GM23338 (cell line): ENCODE data around the gene TECPR2. TPM values are rescaled to one million over a fixed set of nuclear protein-coding genes. Genes with fewer than 3 reads are reported as not detected.
A peak's percentile ranks its signal among the peaks of the same experiment; 100 is the strongest.

Experiments used
- ATAC-seq: fragments of 200-7000 bp; cut with Tn5 transposase; 3 replicates; pipeline ENCODE4 v1.9.1; 2020
- DNase-seq: peaks from one replicate; pipeline ENCODE4 v3.0.0-alpha.2; 2015; ENCODE audit warnings: low spot score
- H2AFZ ChIP-seq: fragments of 200-600 bp; sonication (generic); 2 replicates; pipeline ENCODE4 v1.8.0; 2016; ENCODE audit warnings: antibody characterized with exemption, mild to moderate bottlenecking, moderate library complexity
- H3F3A ChIP-seq: fragments of 200-600 bp; sonication (generic); replicated peaks from 2 replicates; pipeline ENCODE4 v1.8.0; 2017; ENCODE audit warnings: antibody characterized with exemption, mixed run types, low read depth
- H3K27ac ChIP-seq: fragments of 200-600 bp; sonication (generic); 2 replicates; pipeline ENCODE4 v1.6.1; 2016; ENCODE audit warnings: low read depth
- H3K27me3 ChIP-seq: fragments of 200-600 bp; sonication (generic); 2 replicates; pipeline ENCODE4 v1.8.0; 2016; ENCODE audit warnings: mild to moderate bottlenecking, mixed run types, moderate library complexity; ENCODE audit not compliant: insufficient read depth
- H3K36me3 ChIP-seq: fragments of 200-600 bp; sonication (generic); 2 replicates; pipeline ENCODE4 v1.8.0; 2016; ENCODE audit warnings: mild to moderate bottlenecking; ENCODE audit not compliant: insufficient read depth
- H3K4me1 ChIP-seq: fragments of 200-600 bp; sonication (generic); 2 replicates; pipeline ENCODE4 v1.8.0; 2016; ENCODE audit warnings: mild to moderate bottlenecking, moderate library complexity; ENCODE audit not compliant: insufficient read depth
- H3K4me2 ChIP-seq: fragments of 200-600 bp; sonication (generic); 2 replicates; pipeline ENCODE4 v1.7.1; 2017; ENCODE audit warnings: mixed run types
- H3K4me3 ChIP-seq: fragments of 200-600 bp; sonication (generic); 2 replicates; pipeline ENCODE4 v1.6.1; 2016; ENCODE audit warnings: mixed run types
- H3K79me2 ChIP-seq: fragments of 200-600 bp; sonication (generic); replicated peaks from 2 replicates; pipeline ENCODE4 v1.8.0; 2017; ENCODE audit warnings: mild to moderate bottlenecking; ENCODE audit not compliant: insufficient read depth
- H3K9me2 ChIP-seq: fragments of 200-600 bp; sonication (generic); 2 replicates; pipeline ENCODE4 v1.8.0; 2017; ENCODE audit not compliant: insufficient read depth
- H4K20me1 ChIP-seq: fragments of 200-600 bp; sonication (generic); replicated peaks from 2 replicates; pipeline ENCODE4 v1.8.0; 2017; ENCODE audit warnings: mild to moderate bottlenecking; ENCODE audit not compliant: insufficient read depth
- H3K27ac Mint-ChIP-seq: 2 replicates; pipeline ENCODE4 v1.8.0; 2020; ENCODE audit warnings: inconsistent platforms, mild to moderate bottlenecking, moderate library complexity, mixed read lengths
- H3K27me3 Mint-ChIP-seq: 3 replicates; pipeline ENCODE4 v1.8.0; 2022; ENCODE audit warnings: low read depth, mild to moderate bottlenecking, moderate library complexity, mixed read lengths, inconsistent platforms; ENCODE audit not compliant: insufficient read depth, poor library complexity
- H3K36me3 Mint-ChIP-seq: 3 replicates; pipeline ENCODE4 v1.8.0; 2021; ENCODE audit warnings: low read depth, mild to moderate bottlenecking, inconsistent platforms, moderate library complexity, mixed read lengths
- H3K4me1 Mint-ChIP-seq: 3 replicates; pipeline ENCODE4 v1.8.0; 2020; ENCODE audit warnings: mild to moderate bottlenecking, inconsistent platforms, mixed read lengths
- H3K4me3 Mint-ChIP-seq: 3 replicates; pipeline ENCODE4 v1.8.0; 2021; ENCODE audit warnings: moderate library complexity, mild to moderate bottlenecking, inconsistent platforms, mixed read lengths
- H3K9me3 Mint-ChIP-seq: 3 replicates; pipeline ENCODE4 v1.8.0; 2020; ENCODE audit warnings: moderate library complexity, mild to moderate bottlenecking, inconsistent platforms, mixed read lengths
- EZH2 ChIP-seq: fragments of 200-600 bp; sonication (generic); IDR thresholded peaks from one replicate; pipeline ENCODE4 v1.8.0; 2017; ENCODE audit warnings: antibody characterized with exemption, mild to moderate bottlenecking, low read depth; ENCODE audit not compliant: unreplicated experiment
- POLR2AphosphoS5 ChIP-seq: IDR thresholded peaks from 2 replicates; pipeline ENCODE4 v1.6.1; 2016; ENCODE audit warnings: antibody characterized with exemption, low read depth
- ZNF462 ChIP-seq: fragments of 250-450 bp; sonication (Bioruptor Pico); IDR thresholded peaks from 2 replicates; pipeline ENCODE4 v1.5.0; 2020; ENCODE audit warnings: mild to moderate bottlenecking, moderate library complexity
- polyA plus RNA-seq: library from polyadenylated mRNA; unstranded; fragments of >200 nt; fragmentation: Nextera tagmentation; extraction: Ambion mirVana; gene quantifications from 2 replicates; pipeline ENCODE4 v1.2.1, GENCODE V29; 2016
- total RNA-seq: library from RNA; depleted of rRNA; stranded (reverse); fragments of >200 nt; shearing (Covaris generic); gene quantifications from 2 replicates; pipeline ENCODE4 v1.2.3, GENCODE V29; 2014
- TF ChIP-seq, protein P1 (sequence below): IDR thresholded peaks from 2 replicates; pipeline ENCODE4 v1.6.1; 2016; ENCODE audit warnings: antibody characterized with exemption
- TF ChIP-seq, protein P2 (sequence below), 2 experiments: fragments of 200-600 bp in 1 of 2; sonication (generic) in 1 of 2; conservative IDR thresholded peaks; 2 replicates each; pipeline versions ENCODE4 v1.5.1 to v1.6.1; 2016 to 2017; ENCODE audit warnings: antibody characterized with exemption in 2 of 2, low read depth in 2 of 2, mild to moderate bottlenecking in 2 of 2, moderate library complexity in 1 of 2

Gene TECPR2
- total and polyA plus RNA-seq, 2 experiments from 2014 or later = 4.8 to 20.5 TPM

DNA sequence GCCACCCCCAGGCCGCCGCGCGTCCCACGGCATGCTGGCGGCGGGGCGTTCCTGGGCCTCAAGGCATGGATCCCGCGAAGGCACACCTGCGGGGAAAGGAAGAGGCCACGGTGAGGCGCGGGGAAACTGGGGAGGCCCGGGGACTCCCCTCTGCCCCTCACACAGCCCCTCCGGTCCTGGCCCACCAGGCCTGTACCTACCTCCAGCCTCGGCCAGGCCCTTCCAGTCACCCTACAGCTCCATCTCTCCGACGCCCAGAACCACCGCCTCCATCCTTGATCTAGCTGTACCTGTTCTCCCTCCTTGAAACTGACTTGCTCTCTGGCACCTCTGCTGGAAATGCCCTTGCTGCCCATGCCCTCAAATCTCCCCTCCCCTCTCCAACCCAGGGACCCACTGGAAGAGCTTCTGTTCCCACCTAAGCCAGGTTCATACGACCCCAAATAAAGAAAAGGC, 145.1 kb downstream of the TECPR2 start:
- Histone ChIP-seq H3K27ac (no peak overlapping the region), H3K4me1 (no peaks in the 10 kb centered on the region; the same call in 1 of the 2 replicates), H4K20me1 (no peaks in the 10 kb centered on the region), H3K9me2 (no peaks in the 10 kb centered on the region), H2AFZ (no peak overlapping the region), H3K36me3 (no peaks in the 10 kb centered on the region), H3K79me2 (no peaks in the 10 kb centered on the region), H3K27me3 (peaks cover 11% of the 10 kb centered on the region; the same call in 1 of the 2 replicates), H3K4me3 (peak overlapping the region; percentile 80), H3K4me2 (peak overlapping the region; percentile 91), H3F3A (peaks cover 16% of the 10 kb centered on the region)
- no peak overlapping the region; the same call in 1 of the 2 replicates for H3K27ac Mint-ChIP-seq
- peaks cover 3% of the 10 kb centered on the region; the same call in 1 of the 3 replicates for H3K36me3 Mint-ChIP-seq
- H3K9me3 Mint-ChIP-seq = no peaks in the 10 kb centered on the region
- ATAC-seq = no peak
- DNase-seq = peak; percentile 47
- peak overlapping the region; percentile 79 for H3K4me3 Mint-ChIP-seq
- peaks cover 17% of the 10 kb centered on the region for H3K4me1 Mint-ChIP-seq
- no peak for TF ChIP-seq POLR2AphosphoS5
- TF ChIP-seq, protein P1, sequence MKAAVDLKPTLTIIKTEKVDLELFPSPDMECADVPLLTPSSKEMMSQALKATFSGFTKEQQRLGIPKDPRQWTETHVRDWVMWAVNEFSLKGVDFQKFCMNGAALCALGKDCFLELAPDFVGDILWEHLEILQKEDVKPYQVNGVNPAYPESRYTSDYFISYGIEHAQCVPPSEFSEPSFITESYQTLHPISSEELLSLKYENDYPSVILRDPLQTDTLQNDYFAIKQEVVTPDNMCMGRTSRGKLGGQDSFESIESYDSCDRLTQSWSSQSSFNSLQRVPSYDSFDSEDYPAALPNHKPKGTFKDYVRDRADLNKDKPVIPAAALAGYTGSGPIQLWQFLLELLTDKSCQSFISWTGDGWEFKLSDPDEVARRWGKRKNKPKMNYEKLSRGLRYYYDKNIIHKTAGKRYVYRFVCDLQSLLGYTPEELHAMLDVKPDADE = no peak
- TF ChIP-seq ZNF462 (CRISPR knock-in tag) = no peak
- no peak for TF ChIP-seq EZH2
- TF ChIP-seq, protein P2, sequence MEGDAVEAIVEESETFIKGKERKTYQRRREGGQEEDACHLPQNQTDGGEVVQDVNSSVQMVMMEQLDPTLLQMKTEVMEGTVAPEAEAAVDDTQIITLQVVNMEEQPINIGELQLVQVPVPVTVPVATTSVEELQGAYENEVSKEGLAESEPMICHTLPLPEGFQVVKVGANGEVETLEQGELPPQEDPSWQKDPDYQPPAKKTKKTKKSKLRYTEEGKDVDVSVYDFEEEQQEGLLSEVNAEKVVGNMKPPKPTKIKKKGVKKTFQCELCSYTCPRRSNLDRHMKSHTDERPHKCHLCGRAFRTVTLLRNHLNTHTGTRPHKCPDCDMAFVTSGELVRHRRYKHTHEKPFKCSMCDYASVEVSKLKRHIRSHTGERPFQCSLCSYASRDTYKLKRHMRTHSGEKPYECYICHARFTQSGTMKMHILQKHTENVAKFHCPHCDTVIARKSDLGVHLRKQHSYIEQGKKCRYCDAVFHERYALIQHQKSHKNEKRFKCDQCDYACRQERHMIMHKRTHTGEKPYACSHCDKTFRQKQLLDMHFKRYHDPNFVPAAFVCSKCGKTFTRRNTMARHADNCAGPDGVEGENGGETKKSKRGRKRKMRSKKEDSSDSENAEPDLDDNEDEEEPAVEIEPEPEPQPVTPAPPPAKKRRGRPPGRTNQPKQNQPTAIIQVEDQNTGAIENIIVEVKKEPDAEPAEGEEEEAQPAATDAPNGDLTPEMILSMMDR (conservative IDR thresholded peaks at IDR 0.05; ENCODE audit: low read depth in 2 of 2) = 0 out of 4 replicates have a peak, but pooled peaks have one; percentile 4 to 13
- H3K27me3 Mint-ChIP-seq = peaks cover 17% of the 10 kb centered on the region
